K562 (cell line): Measurements from ENCODE around the gene CFAP20DC.

Experiments used
- BACH1 ChIP-seq: fragments of 200-800 bp; sonication (Bioruptor generic); IDR thresholded peaks from 2 replicates; pipeline ENCODE4 v1.6.1; 2016; ENCODE audit warnings: missing genetic modification characterization, missing compliant biosample characterization
- JUND ChIP-seq, 2 experiments: IDR thresholded peaks; 2 replicates in 1 of 2; 3 replicates in 1 of 2; pipeline ENCODE4 v1.6.1; 2011; ENCODE audit warnings: borderline replicate concordance in 2 of 2, low read depth in 2 of 2, low read length in 2 of 2, improper control_type of control experiment in 1 of 2, missing biosample characterization in 1 of 2, missing genetic modification characterization in 1 of 2, missing genetic modification reagents in 1 of 2
- PHF21A ChIP-seq: fragments of 450-650 bp; IDR thresholded peaks from 2 replicates; pipeline ENCODE4 v1.6.1; 2017; ENCODE audit warnings: low read depth, borderline replicate concordance
- TF ChIP-seq, protein P1 (sequence below), 3 experiments: IDR thresholded peaks in 2 of 3; conservative IDR thresholded peaks in 1 of 3; 2 replicates each; pipeline ENCODE4 v1.5.1; 2011 to 2012; ENCODE audit warnings: low read length in 3 of 3, mild to moderate bottlenecking in 3 of 3, control low read depth in 2 of 3, improper control_type of control experiment in 1 of 3, inconsistent platforms in 1 of 3, low read depth in 1 of 3, mixed read lengths in 1 of 3, moderate library complexity in 1 of 3; ENCODE audit not compliant: insufficient read depth in 2 of 3

DNA sequence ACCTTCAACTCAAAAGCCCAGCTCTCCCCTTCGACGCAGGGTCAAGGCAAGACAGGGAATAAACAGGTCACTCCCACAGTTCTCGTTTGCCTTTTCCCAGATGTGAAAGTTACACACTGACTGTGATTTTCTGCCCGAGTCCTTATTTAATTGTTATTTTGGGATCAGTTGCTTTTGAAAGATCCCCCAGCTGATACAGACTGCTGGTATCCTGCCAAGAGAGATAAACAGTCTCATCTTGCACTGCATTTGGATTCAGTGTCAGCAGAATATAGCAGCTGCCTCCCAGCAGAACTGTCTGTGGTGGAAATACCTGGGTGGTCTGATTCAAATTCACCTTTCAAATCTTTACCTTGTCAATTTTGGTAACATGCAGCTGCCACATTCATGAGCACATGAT, 327.3 kb downstream of the CFAP20DC start:
- TF ChIP-seq, protein P1, sequence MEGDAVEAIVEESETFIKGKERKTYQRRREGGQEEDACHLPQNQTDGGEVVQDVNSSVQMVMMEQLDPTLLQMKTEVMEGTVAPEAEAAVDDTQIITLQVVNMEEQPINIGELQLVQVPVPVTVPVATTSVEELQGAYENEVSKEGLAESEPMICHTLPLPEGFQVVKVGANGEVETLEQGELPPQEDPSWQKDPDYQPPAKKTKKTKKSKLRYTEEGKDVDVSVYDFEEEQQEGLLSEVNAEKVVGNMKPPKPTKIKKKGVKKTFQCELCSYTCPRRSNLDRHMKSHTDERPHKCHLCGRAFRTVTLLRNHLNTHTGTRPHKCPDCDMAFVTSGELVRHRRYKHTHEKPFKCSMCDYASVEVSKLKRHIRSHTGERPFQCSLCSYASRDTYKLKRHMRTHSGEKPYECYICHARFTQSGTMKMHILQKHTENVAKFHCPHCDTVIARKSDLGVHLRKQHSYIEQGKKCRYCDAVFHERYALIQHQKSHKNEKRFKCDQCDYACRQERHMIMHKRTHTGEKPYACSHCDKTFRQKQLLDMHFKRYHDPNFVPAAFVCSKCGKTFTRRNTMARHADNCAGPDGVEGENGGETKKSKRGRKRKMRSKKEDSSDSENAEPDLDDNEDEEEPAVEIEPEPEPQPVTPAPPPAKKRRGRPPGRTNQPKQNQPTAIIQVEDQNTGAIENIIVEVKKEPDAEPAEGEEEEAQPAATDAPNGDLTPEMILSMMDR (IDR thresholded peaks at IDR 0.05 in 2 of 3, conservative IDR thresholded peaks at IDR 0.05 in 1 of 3; ENCODE audit: insufficient read depth in 2 of 3, low read depth in 1 of 3, low read length in 3 of 3): no peak
- TF ChIP-seq BACH1 (no peak), PHF21A (no peak), JUND (IDR thresholded peaks at IDR 0.05; ENCODE audit: borderline replicate concordance, low read depth, low read length) (no peak), JUND (tag; IDR thresholded peaks at IDR 0.05; ENCODE audit: borderline replicate concordance, low read depth, low read length) (no peak)
